T-helper 17 cell (primary cell): ENCODE data around the gene DENND5B. TPM values are rescaled to one million over a fixed set of nuclear protein-coding genes. Genes with fewer than 3 reads are reported as not detected.
"Not testable (repeated sequence)": the region's sequence is repeated elsewhere in the genome, so short reads cannot be mapped to it uniquely, and the experiment has no call there.

Experiments used
- ATAC-seq: fragments of 150-1000 bp; cut with Tn5 transposase; 2 replicates; pipeline ENCODE4 v1.10.0; 2021; ENCODE audit warnings: mild to moderate bottlenecking, moderate library complexity
- DNase-seq, 3 donors: peaks; one replicate each; pipeline versions ENCODE4 v3.0.0 to v3.0.0-alpha.2; 2020 to 2021
- H3K9me3 ChIP-seq: one replicate; pipeline ENCODE4 v1.7.0; 2013; ENCODE audit warnings: low read length, mild to moderate bottlenecking; ENCODE audit not compliant: control insufficient read depth, poor library complexity, severe bottlenecking
- H3K27ac Mint-ChIP-seq: one replicate; pipeline ENCODE4 v1.8.0; 2022; ENCODE audit warnings: mild to moderate bottlenecking, moderate library complexity, mixed read lengths
- H3K27me3 Mint-ChIP-seq: one replicate; pipeline ENCODE4 v1.8.0; 2022; ENCODE audit warnings: mixed read lengths
- H3K36me3 Mint-ChIP-seq: one replicate; pipeline ENCODE4 v1.8.0; 2022; ENCODE audit warnings: low read depth, mixed read lengths
- H3K4me1 Mint-ChIP-seq: one replicate; pipeline ENCODE4 v1.8.0; 2022; ENCODE audit warnings: mild to moderate bottlenecking, mixed read lengths
- H3K4me3 Mint-ChIP-seq: one replicate; pipeline ENCODE4 v1.8.0; 2022; ENCODE audit warnings: mild to moderate bottlenecking, moderate library complexity, mixed read lengths
- total RNA-seq, 4 donors: library from RNA in 2 of 4; stranded (reverse) in 2 of 4; gene quantifications; one replicate each; pipeline ENCODE4 v1.2.3 and lab custom pipeline; 2022 to 2026

DENND5B gene
- total RNA-seq, 2 donors from 2014 or later = 0.26 to 0.94 TPM

DNA sequence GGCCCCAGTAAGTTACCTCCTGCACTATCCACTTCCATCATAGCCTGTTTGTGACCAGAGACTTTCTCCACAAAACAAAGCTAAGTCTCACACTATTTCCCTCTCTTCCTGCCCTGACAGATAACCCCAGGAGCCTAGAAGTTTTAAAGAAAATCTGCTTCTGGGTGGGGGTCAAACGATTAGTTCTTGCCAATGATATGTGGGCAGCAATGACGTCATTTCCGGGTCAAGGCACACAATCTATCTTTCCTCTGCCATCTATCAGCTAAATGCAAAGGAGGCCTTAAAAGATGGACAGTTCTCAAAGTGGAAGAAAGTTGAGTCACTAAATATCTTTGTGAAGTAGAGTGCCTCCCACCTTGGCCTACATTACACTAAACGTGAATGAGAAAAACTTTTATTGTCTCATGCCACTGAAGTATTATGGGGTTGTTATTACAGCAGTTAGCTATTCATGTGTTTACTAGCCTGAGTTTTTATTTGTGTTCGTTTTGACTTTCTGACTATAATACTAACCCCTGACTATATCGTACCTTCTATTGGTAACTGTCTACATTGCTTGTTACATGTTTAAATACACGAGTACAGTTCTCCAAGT lies 86.2 kb downstream of the DENND5B start:
- DNase-seq = no peak
- H3K4me3 Mint-ChIP-seq = no peak overlapping the region
- no peaks in the 10 kb centered on the region for H3K9me3 ChIP-seq
- no peaks in the 10 kb centered on the region for H3K36me3 Mint-ChIP-seq
- H3K4me1 Mint-ChIP-seq = no peaks in the 10 kb centered on the region
- H3K27me3 Mint-ChIP-seq = peaks cover 9% of the 10 kb centered on the region
- H3K27ac Mint-ChIP-seq = no peak overlapping the region
- no peak for ATAC-seq

- not testable (repeated sequence) for H3K27me3 Mint-ChIP-seq, H3K27ac Mint-ChIP-seq, ATAC-seq, H3K9me3 ChIP-seq, H3K36me3 Mint-ChIP-seq, H3K4me1 Mint-ChIP-seq, H3K4me3 Mint-ChIP-seq, DNase-seq
Measured at GRCh38 chr12:31501014-31501413, 89.9 kb downstream of the DENND5B start.

DNA sequence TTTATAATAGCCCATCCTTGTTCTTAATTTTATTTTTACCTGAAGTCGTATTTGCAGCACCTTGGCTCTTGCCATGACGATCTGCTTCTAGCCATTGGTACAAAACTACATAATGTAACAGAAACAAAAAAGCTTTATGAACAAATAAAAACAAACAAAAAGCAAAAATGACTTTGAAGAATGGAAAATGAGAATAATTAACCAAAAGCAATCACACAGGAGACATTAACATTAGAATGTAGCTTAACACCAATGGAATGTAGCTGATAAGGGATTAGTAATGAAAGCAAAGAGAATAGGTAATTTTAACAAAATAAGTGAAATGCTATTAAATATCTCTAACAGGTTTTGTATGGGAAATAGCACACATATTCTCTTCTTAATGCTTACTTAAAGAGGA lies 91.4 kb downstream of the DENND5B start:
- Mint-ChIP-seq H3K27ac (peak overlapping the region; percentile 12), H3K4me3 (no peak overlapping the region), H3K36me3 (no peaks in the 10 kb centered on the region), H3K27me3 (peaks cover 15% of the 10 kb centered on the region), H3K4me1 (peaks cover 2% of the 10 kb centered on the region)
- DNase-seq (no peak), ATAC-seq (no peak)
- H3K9me3 ChIP-seq = no peaks in the 10 kb centered on the region

GRCh38 chr12:31498424-31498823 lies 92.5 kb downstream of the DENND5B start:
- peaks cover 2% of the 10 kb centered on the region for H3K4me1 Mint-ChIP-seq
- no peak for ATAC-seq
- peaks cover 18% of the 10 kb centered on the region for H3K27me3 Mint-ChIP-seq
- no peak overlapping the region for H3K27ac Mint-ChIP-seq
- no peaks in the 10 kb centered on the region for H3K9me3 ChIP-seq
- no peaks in the 10 kb centered on the region for H3K36me3 Mint-ChIP-seq
- H3K4me3 Mint-ChIP-seq = no peak overlapping the region
- no peak for DNase-seq

DNA sequence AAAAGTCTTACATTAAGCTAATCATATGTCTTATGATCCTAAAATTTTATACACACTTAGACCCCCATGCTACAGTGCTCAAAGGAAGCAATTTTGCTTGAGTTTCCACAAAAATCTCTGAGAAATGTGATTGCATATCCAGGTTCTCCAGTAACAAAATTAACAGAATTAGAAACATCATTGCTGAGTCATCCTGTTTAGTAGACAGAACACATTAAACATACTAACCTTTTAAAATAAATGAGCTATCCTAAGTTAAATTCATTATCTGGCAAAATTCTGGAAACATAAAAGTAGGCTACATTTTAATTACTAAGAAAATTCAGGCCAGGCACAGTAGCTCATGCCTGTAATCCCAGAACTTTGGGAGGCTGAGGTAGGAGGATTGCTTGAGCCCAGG lies 94.7 kb downstream of the DENND5B start:
- Mint-ChIP-seq H3K4me3 (no peak overlapping the region), H3K4me1 (peaks cover 2% of the 10 kb centered on the region), H3K27ac (no peak overlapping the region), H3K27me3 (peaks cover 23% of the 10 kb centered on the region), H3K36me3 (no peaks in the 10 kb centered on the region)
- no peaks in the 10 kb centered on the region for H3K9me3 ChIP-seq
- DNase-seq = no peak
- ATAC-seq = no peak

DNA sequence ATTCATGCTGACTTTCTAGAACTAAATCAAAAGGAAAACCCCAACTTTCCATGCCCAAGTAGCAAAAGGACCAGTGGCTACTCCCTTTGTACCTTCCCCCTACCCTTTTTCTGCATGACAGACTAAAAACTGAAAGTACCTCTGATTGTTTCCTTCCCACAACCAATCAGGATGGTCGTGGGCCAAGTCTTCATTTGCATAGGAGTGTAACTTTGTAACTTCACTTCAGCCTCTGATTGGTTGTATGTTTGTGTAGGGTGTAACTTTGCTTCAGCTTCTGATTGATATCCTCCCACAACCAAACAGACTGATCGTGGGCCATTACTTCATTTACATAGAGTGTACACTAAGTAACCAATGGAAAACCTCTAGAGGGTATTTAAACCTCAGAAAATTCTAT lies 96.5 kb downstream of the DENND5B start:
- H3K9me3 ChIP-seq = no peaks in the 10 kb centered on the region
- H3K4me3 Mint-ChIP-seq = no peak overlapping the region
- peaks cover 2% of the 10 kb centered on the region for H3K4me1 Mint-ChIP-seq
- no peak for ATAC-seq
- peaks cover 2% of the 10 kb centered on the region for H3K36me3 Mint-ChIP-seq
- no peak for DNase-seq
- H3K27ac Mint-ChIP-seq = no peak overlapping the region
- H3K27me3 Mint-ChIP-seq = peaks cover 23% of the 10 kb centered on the region

DNA sequence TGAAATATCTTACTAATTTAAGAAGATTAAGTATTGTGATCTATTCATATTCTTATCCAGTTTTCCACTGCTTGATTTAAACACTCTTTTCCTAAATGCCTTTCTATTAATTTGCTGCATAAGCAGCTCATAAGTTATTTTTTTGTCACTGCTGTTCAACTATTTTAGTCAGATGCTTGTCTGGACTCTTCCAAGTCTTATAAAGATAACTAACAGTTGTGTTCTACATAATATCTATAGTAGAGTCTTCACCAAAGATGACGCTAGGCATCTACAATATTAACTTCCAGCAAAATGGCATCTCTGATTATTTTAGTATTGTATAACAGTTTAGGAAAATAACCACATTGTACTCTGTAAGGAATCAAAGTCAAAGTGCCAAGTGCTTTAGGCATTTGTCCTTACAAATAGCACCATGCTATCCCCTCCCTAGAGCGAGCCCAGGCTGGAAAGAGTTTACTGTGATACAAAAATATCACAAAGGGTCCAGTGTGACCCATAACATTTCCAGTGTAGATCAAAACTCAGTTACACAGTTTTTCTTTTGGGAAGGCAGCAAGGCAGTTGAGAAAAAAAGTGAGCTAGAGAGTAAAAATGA lies 98.2 kb downstream of the DENND5B start:
- H3K27me3 Mint-ChIP-seq = peaks cover 17% of the 10 kb centered on the region
- H3K27ac Mint-ChIP-seq = no peak overlapping the region
- no peak overlapping the region for H3K4me3 Mint-ChIP-seq
- H3K9me3 ChIP-seq = no peaks in the 10 kb centered on the region
- no peak for DNase-seq
- no peak for ATAC-seq
- peaks cover 2% of the 10 kb centered on the region for H3K36me3 Mint-ChIP-seq
- H3K4me1 Mint-ChIP-seq = no peaks in the 10 kb centered on the region

DNA sequence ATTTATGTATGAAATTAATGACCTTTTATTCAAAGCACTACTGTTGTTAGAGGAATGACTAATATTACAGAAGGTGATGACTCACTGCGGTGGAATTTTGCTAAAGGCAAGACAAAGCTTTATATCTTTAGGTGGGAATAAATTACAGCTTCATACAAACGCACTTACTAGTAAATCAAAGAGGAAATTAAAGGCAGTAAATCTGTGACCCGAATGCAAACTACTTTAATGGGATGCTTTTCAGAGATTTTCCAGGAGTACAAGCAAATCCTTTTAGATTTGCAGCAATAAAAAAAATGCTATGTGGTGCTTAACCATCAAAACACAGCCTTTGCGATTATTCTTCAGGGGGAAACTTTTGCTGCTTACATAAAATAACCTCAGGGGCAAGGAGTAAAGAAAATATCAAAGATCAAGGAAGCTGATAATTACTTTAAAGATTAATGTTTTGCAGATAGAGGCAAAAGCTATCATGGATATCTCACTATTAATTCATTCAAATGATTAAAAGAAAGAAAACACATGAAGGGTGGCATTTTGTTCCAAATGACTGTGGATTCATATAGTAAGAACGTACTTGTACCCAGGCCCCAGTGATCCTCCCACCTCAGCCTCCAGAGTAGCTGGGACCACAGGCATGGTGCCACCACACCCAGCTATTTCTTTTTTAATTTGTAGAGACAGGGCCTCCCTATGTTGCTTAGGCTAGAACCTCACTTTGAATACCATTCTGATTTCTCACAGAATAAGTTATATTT lies 98.9 kb downstream of the DENND5B start:
- no peak for ATAC-seq
- H3K27me3 Mint-ChIP-seq = peaks cover 13% of the 10 kb centered on the region
- H3K27ac Mint-ChIP-seq = no peak overlapping the region
- H3K4me1 Mint-ChIP-seq = no peaks in the 10 kb centered on the region
- H3K4me3 Mint-ChIP-seq = no peak overlapping the region
- no peaks in the 10 kb centered on the region for H3K9me3 ChIP-seq
- peaks cover 2% of the 10 kb centered on the region for H3K36me3 Mint-ChIP-seq
- DNase-seq = no peak

DNA sequence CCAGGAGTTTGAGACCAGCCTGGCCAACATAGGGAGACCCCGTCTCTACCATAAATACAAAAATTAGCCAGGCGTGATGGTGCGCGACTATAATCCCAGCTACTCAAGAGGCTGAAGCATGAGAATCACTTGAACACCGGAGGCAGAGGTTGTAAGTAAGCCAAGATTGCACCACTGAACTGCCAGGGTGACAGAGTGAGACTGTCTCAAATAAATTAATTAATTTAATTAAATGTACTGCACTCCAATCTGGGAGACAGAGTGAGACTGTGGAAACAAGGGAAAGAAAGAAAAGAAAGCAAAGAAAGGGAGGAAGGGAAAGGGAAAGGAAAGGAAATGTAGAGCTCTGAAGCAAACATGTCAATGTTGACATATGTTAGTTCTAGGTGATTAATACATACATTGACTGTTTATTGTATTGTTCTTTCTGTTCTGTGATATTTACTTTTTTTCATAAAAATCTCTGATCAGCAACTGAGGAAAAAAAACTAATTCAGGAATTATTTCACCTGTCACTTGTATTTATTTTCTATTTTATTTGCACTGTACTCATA lies 99.6 kb downstream of the DENND5B start:
- DNase-seq (no peak), ATAC-seq (no peak)
- Mint-ChIP-seq H3K4me3 (no peak overlapping the region), H3K4me1 (no peaks in the 10 kb centered on the region), H3K27me3 (peaks cover 13% of the 10 kb centered on the region), H3K36me3 (peaks cover 2% of the 10 kb centered on the region), H3K27ac (no peak overlapping the region)
- no peaks in the 10 kb centered on the region for H3K9me3 ChIP-seq

GRCh38 chr12:31488737-31489338 lies 102.1 kb downstream of the DENND5B start:
- Mint-ChIP-seq H3K27ac (no peak overlapping the region), H3K4me1 (no peaks in the 10 kb centered on the region), H3K27me3 (peaks cover 10% of the 10 kb centered on the region), H3K4me3 (no peak overlapping the region), H3K36me3 (peaks cover 2% of the 10 kb centered on the region)
- no peak for DNase-seq
- no peaks in the 10 kb centered on the region for H3K9me3 ChIP-seq
- ATAC-seq = no peak

GRCh38 chr12:31485571-31485970 lies 105.4 kb downstream of the DENND5B start:
- H3K9me3 ChIP-seq = no peaks in the 10 kb centered on the region
- Mint-ChIP-seq H3K27ac (no peak overlapping the region), H3K27me3 (peaks cover 5% of the 10 kb centered on the region), H3K4me1 (peaks cover 2% of the 10 kb centered on the region), H3K4me3 (no peak overlapping the region), H3K36me3 (peaks cover 2% of the 10 kb centered on the region)
- ATAC-seq (no peak), DNase-seq (no peak)

DNA sequence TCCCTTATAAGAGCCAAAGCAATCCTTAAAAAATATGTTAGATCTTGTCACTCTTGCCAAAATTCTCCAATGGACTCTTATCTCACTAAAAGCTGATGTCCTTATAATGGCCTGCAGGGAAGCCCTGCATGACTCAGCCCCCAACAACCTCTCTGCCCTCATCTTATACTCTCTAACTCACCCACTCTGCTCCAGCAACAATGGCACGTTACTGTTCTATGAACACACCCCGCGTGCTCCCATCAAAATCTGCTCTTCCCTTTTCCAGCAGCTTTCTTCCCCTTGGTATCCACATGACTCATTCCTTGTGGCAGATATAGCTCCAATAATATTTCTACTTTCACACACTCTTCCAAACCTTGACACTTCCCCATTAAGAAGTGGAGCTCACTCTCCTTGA lies 108.1 kb downstream of the DENND5B start:
- no peak for DNase-seq
- Mint-ChIP-seq H3K4me3 (no peak overlapping the region), H3K27ac (no peak overlapping the region), H3K36me3 (no peaks in the 10 kb centered on the region), H3K27me3 (peaks cover 5% of the 10 kb centered on the region), H3K4me1 (peaks cover 2% of the 10 kb centered on the region)
- H3K9me3 ChIP-seq = no peaks in the 10 kb centered on the region
- ATAC-seq = no peak

- no peak for ATAC-seq
- H3K27me3 Mint-ChIP-seq = peaks cover 5% of the 10 kb centered on the region
Measured at GRCh38 chr12:31481415-31481814, 109.5 kb downstream of the DENND5B start.

More at GRCh38 chr12:31481415-31481814, 109.5 kb downstream of the DENND5B start:
- no peak overlapping the region for H3K4me3 Mint-ChIP-seq
- H3K27ac Mint-ChIP-seq = no peak overlapping the region
- DNase-seq = no peak
- no peaks in the 10 kb centered on the region for H3K36me3 Mint-ChIP-seq
- peaks cover 4% of the 10 kb centered on the region for H3K4me1 Mint-ChIP-seq
- no peaks in the 10 kb centered on the region for H3K9me3 ChIP-seq
